K562 (cell line): ENCODE measurements around the gene VWA7. TPM values are rescaled to one million over a fixed set of nuclear protein-coding genes. Genes with fewer than 3 reads are reported as not detected.

ENCODE experiments used
- E4F1 ChIP-seq: fragments of 250-450 bp; sonication (Bioruptor Pico); IDR thresholded peaks from 2 replicates; pipeline ENCODE4 v1.5.0; 2021; ENCODE audit warnings: mild to moderate bottlenecking, borderline replicate concordance
- HDGF ChIP-seq: fragments of 450-650 bp; IDR thresholded peaks from 2 replicates; pipeline ENCODE4 v1.6.1; 2016
- JUNB ChIP-seq: fragments of 450-650 bp; formaldehyde crosslinking; conservative IDR thresholded peaks from 2 replicates; pipeline ENCODE4 v1.4.0; 2020; ENCODE audit warnings: mild to moderate bottlenecking
- NCOA4 ChIP-seq: fragments of 450-650 bp; IDR thresholded peaks from 2 replicates; pipeline ENCODE4 v1.6.1; 2018; ENCODE audit warnings: mild to moderate bottlenecking; ENCODE audit not compliant: partially characterized antibody
- NRF1 ChIP-seq, 2 experiments: fragments of 450-650 bp; IDR thresholded peaks in 1 of 2; conservative IDR thresholded peaks in 1 of 2; 2 replicates each; pipeline ENCODE4 v1.6.1; 2014; ENCODE audit warnings: mild to moderate bottlenecking in 2 of 2
- OTX1 ChIP-seq: fragments of 450-650 bp; formaldehyde crosslinking; IDR thresholded peaks from 2 replicates; pipeline ENCODE4 v1.4.0; 2022; ENCODE audit warnings: mild to moderate bottlenecking
- POLR2AphosphoS2 ChIP-seq: IDR thresholded peaks from 2 replicates; pipeline ENCODE4 v1.6.1; 2012; ENCODE audit warnings: low read length, improper control_type of control experiment
- RREB1 ChIP-seq: fragments of 250-450 bp; sonication (Bioruptor Pico); IDR thresholded peaks from 2 replicates; pipeline ENCODE4 v1.4.0; 2020
- SMAD3 ChIP-seq: fragments of 450-650 bp; formaldehyde crosslinking; conservative IDR thresholded peaks from 2 replicates; pipeline ENCODE4 v1.4.0; 2020; ENCODE audit warnings: mild to moderate bottlenecking
- TAF1 ChIP-seq: IDR thresholded peaks from 2 replicates; pipeline ENCODE4 v1.6.1; 2011; ENCODE audit warnings: mild to moderate bottlenecking, low read length, moderate library complexity; ENCODE audit not compliant: insufficient read depth, control insufficient read depth, severe bottlenecking; ENCODE audit errors: extremely low read depth
- TRIM24 ChIP-seq, 2 experiments: fragments of 450-650 bp; IDR thresholded peaks; 2 replicates each; pipeline ENCODE4 v1.6.1; 2016
- ZBTB49 ChIP-seq: sonication (generic); formaldehyde crosslinking; IDR thresholded peaks from 2 replicates; pipeline ENCODE4 v1.8.0; 2022; ENCODE audit warnings: missing genetic modification reagents, mild to moderate bottlenecking, borderline replicate concordance
- ZNF23 ChIP-seq: fragments of 250-450 bp; sonication (Bioruptor Pico); IDR thresholded peaks from 2 replicates; pipeline ENCODE4 v1.4.0; 2020; ENCODE audit warnings: mild to moderate bottlenecking
- ZNF436 ChIP-seq: fragments of 250-450, 450-650 bp; sonication (Bioruptor Pico); formaldehyde crosslinking; IDR thresholded peaks from 2 replicates; pipeline ENCODE4 v1.7.0; 2020; ENCODE audit warnings: mild to moderate bottlenecking
- ZNF655 ChIP-seq: fragments of 250-450 bp; sonication (Bioruptor Pico); IDR thresholded peaks from 2 replicates; pipeline ENCODE4 v1.5.0; 2021
- ZNF717 ChIP-seq: fragments of 250-450 bp; sonication (Bioruptor Pico); IDR thresholded peaks from 2 replicates; pipeline ENCODE4 v1.5.0; 2021
- ZNF76 ChIP-seq: fragments of 250-450 bp; sonication (Bioruptor Pico); IDR thresholded peaks from 2 replicates; pipeline ENCODE4 v1.4.0; 2020; ENCODE audit warnings: mild to moderate bottlenecking, moderate library complexity, borderline replicate concordance
- polyA plus RNA-seq, 8 experiments: library from polyadenylated mRNA; depleted of rRNA in 4 of 8; stranded (reverse) in 5 of 8; unstranded in 3 of 8; fragments of >200 nt; fragmentation: Nextera tagmentation in 2 of 8; fragmentation: Illumina TruSeq in 1 of 8; extraction: Ambion mirVana in 2 of 8; extraction: Trizol in 1 of 8; gene quantifications; 2 replicates each; pipeline versions ENCODE4 v1.2.1 to v1.2.3, GENCODE V29; 2011 to 2014; ENCODE audit warnings: inconsistent platforms in 1 of 8, missing spikeins in 1 of 8
- total RNA-seq, 7 experiments: library from RNA; depleted of rRNA in 6 of 7; stranded (reverse); fragments of >200 nt in 6 of 7; fragmentation: Illumina TruSeq in 2 of 7; extraction: Trizol in 2 of 7; gene quantifications; 2 replicates each; pipeline versions ENCODE4 v1.2.1 to v1.2.3, GENCODE V29; 2011 to 2021; ENCODE audit warnings: low replicate concordance in 1 of 7

VWA7 gene
- total and polyA plus RNA-seq, 9 of the 15 experiments (the other 6 are each of a cell fraction or from before 2014, with no cell fraction given): 0.18 to 2.9 (median 0.95) TPM

GRCh38 chr6:31729979-31730630, 47.0 kb downstream of the VWA7 start (continued):
- TF ChIP-seq RREB1 (CRISPR knock-in tag): peak; percentile 95
- peak in 1 of 2 experiments; percentile 49 for TF ChIP-seq TRIM24 (IDR thresholded peaks at IDR 0.05)
- peak; percentile 86 for TF ChIP-seq ZNF436 (CRISPR knock-in tag)
- TF ChIP-seq E4F1 (CRISPR knock-in tag): peak; percentile 90
- TF ChIP-seq TAF1: peak; percentile 69
- TF ChIP-seq JUNB (CRISPR knock-in tag): peak; percentile 80
- peak; percentile 81 to 85 for TF ChIP-seq NRF1 (conservative IDR thresholded peaks at IDR 0.05 in 1 of 2, IDR thresholded peaks at IDR 0.05 in 1 of 2)
- TF ChIP-seq ZNF76 (CRISPR knock-in tag): peak; percentile 65; the same call in 1 of the 2 replicates
- TF ChIP-seq ZNF23 (CRISPR knock-in tag): peak; percentile 93
- TF ChIP-seq ZNF717 (CRISPR knock-in tag): peak; percentile 98
- 0 out of 2 replicates have a peak, but pooled peaks have one; percentile 56 for TF ChIP-seq ZBTB49
- peak; percentile 97 for TF ChIP-seq SMAD3 (CRISPR knock-in tag)
- peak; percentile 99 for TF ChIP-seq ZNF655 (CRISPR knock-in tag)
- peak; percentile 100 for TF ChIP-seq POLR2AphosphoS2
- TF ChIP-seq HDGF: no peak
- peak; percentile 99 for TF ChIP-seq OTX1 (CRISPR knock-in tag)
- peak; percentile 17 for TF ChIP-seq NCOA4
